Endothelial cell of umbilical vein (primary cell): ENCODE measurements around the gene TMEM214. TPM values are rescaled to one million over a fixed set of nuclear protein-coding genes. Genes with fewer than 3 reads are reported as not detected.

Experiments
- BruUV-seq: library from RNA; stranded (reverse); fragments of 400-500 nt; replicated peaks from 2 replicates; lab custom pipeline; 2021; lab: Mats Ljungman, UMichigan
- CTCF ChIA-PET: fragments of 300-600, 350-600 bp; sonication (Branson Sonifier 250); formaldehyde crosslinking; loops from one replicate; lab custom pipeline; 2021; ENCODE audit warnings: antibody characterized with exemption, inconsistent platforms; lab: Charles Lee
- POLR2A ChIA-PET: fragments of 300-600, 350-600 bp; sonication (Branson Sonifier 250); formaldehyde crosslinking; loops from one replicate; lab custom pipeline; 2021; ENCODE audit warnings: antibody characterized with exemption, inconsistent platforms; lab: Charles Lee
- DNase-seq: peaks from one replicate; pipeline ENCODE4 v3.0.0-alpha.2; 2011; ENCODE audit warnings: low read depth, low spot score
- FAIRE-seq: peaks from 2 replicates; lab custom pipeline; 2011; peaks lifted over from hg19 to GRCh38; lab: Jason Lieb, UNC
- H2AFZ ChIP-seq: 2 replicates; pipeline ENCODE4 v1.6.0; 2012; ENCODE audit warnings: low read depth, low read length, control low read depth, inconsistent platforms
- H3K27ac ChIP-seq: 2 replicates; pipeline ENCODE4 v1.5.1; 2011; ENCODE audit warnings: low read depth, mild to moderate bottlenecking, control low read depth, low read length, moderate library complexity; ENCODE audit not compliant: insufficient read depth
- H3K27me3 ChIP-seq, 2 experiments: 2 replicates each; pipeline versions ENCODE4 v1.6.0 to v1.6.1; 2011; ENCODE audit warnings: low read length in 2 of 2, mixed read lengths in 1 of 2; ENCODE audit not compliant: control insufficient read depth in 2 of 2, insufficient read depth in 2 of 2
- H3K36me3 ChIP-seq, 2 experiments: 2 replicates in 1 of 2; 3 replicates in 1 of 2; pipeline ENCODE4 v1.5.1; 2011; ENCODE audit warnings: low read length in 2 of 2, mild to moderate bottlenecking in 1 of 2, moderate library complexity in 1 of 2; ENCODE audit not compliant: control insufficient read depth in 2 of 2, insufficient read depth in 2 of 2; ENCODE audit errors: extremely low read depth in 1 of 2
- H3K4me1 ChIP-seq: 3 replicates; pipeline ENCODE4 v1.5.1; 2011; ENCODE audit warnings: mild to moderate bottlenecking, low read length; ENCODE audit not compliant: control insufficient read depth, insufficient read depth; ENCODE audit errors: extremely low read depth
- H3K4me2 ChIP-seq: 2 replicates; pipeline ENCODE4 v1.6.1; 2011; ENCODE audit warnings: low read length, control low read depth, mixed read lengths; ENCODE audit not compliant: insufficient read depth
- H3K4me3 ChIP-seq, 3 experiments: fragments of 200-600 bp in 1 of 3; sonication (generic), shearing (Covaris generic) in 1 of 3; replicated peaks in 1 of 3; 2 replicates each; pipeline ENCODE4 v1.5.1; 2011 to 2016; ENCODE audit warnings: control low read depth in 3 of 3, low read length in 3 of 3, mild to moderate bottlenecking in 2 of 3, inconsistent platforms in 1 of 3, low read depth in 1 of 3, moderate library complexity in 1 of 3; ENCODE audit not compliant: insufficient read depth in 1 of 3
- H3K79me2 ChIP-seq: 2 replicates; pipeline ENCODE4 v1.6.0; 2012; ENCODE audit warnings: low read length, inconsistent platforms; ENCODE audit not compliant: control insufficient read depth, insufficient read depth
- H3K9ac ChIP-seq: replicated peaks from 2 replicates; pipeline ENCODE3; 2011; ENCODE audit warnings: low read length, control low read depth; ENCODE audit not compliant: insufficient read depth; ENCODE audit errors: extremely low read depth
- H3K9me1 ChIP-seq: replicated peaks from 3 replicates; pipeline ENCODE4 v1.6.0; 2011; ENCODE audit warnings: mild to moderate bottlenecking, low read length; ENCODE audit not compliant: control insufficient read depth, insufficient read depth; ENCODE audit errors: extremely low read depth
- H3K9me3 ChIP-seq: replicated peaks from 2 replicates; pipeline ENCODE4 v1.5.1; 2012; ENCODE audit warnings: low read length, inconsistent platforms; ENCODE audit not compliant: control insufficient read depth, insufficient read depth
- H4K20me1 ChIP-seq: replicated peaks from 2 replicates; pipeline ENCODE3; 2011; ENCODE audit warnings: mild to moderate bottlenecking, low read length; ENCODE audit not compliant: control insufficient read depth, insufficient read depth; ENCODE audit errors: extremely low read depth
- CTCF ChIP-seq, 2 donors: IDR thresholded peaks; 1 replicate in 1 of 2; 2 replicates in 1 of 2; pipeline ENCODE4 v1.5.1; 2011; ENCODE audit warnings: low read length in 2 of 2, mild to moderate bottlenecking in 2 of 2, moderate library complexity in 2 of 2, control low read depth in 1 of 2, inconsistent platforms in 1 of 2, low read depth in 1 of 2; ENCODE audit not compliant: insufficient read depth in 1 of 2; ENCODE audit errors: extremely low read depth in 1 of 2
- EZH2 ChIP-seq: IDR thresholded peaks from 2 replicates; pipeline ENCODE4 v1.6.1; 2012; ENCODE audit warnings: borderline replicate concordance, low read depth, mild to moderate bottlenecking, moderate library complexity, low read length, inconsistent platforms; ENCODE audit not compliant: severe bottlenecking
- FOS ChIP-seq: IDR thresholded peaks from 2 replicates; pipeline ENCODE4 v1.6.1; 2011; ENCODE audit warnings: mild to moderate bottlenecking, low read length, moderate library complexity, borderline replicate concordance; ENCODE audit not compliant: insufficient read depth
- GATA2 ChIP-seq: IDR thresholded peaks from 2 replicates; pipeline ENCODE4 v1.7.0; 2011; ENCODE audit warnings: low read depth, mild to moderate bottlenecking, moderate library complexity, mixed read lengths, low read length; ENCODE audit not compliant: insufficient read length, insufficient read depth
- JUN ChIP-seq: IDR thresholded peaks from 2 replicates; pipeline ENCODE4 v1.6.1; 2011; ENCODE audit warnings: borderline replicate concordance, low read depth; ENCODE audit not compliant: insufficient read length, insufficient read depth
- MAX ChIP-seq: IDR thresholded peaks from 2 replicates; pipeline ENCODE4 v1.6.1; 2011; ENCODE audit not compliant: insufficient read depth, insufficient read length
- MYC ChIP-seq: IDR thresholded peaks from one replicate; pipeline ENCODE4 v1.6.1; 2011; ENCODE audit warnings: mild to moderate bottlenecking, low read depth, low read length
- POLR2A ChIP-seq: IDR thresholded peaks from 2 replicates; pipeline ENCODE4 v1.6.1; 2012; ENCODE audit warnings: low read depth, mild to moderate bottlenecking, control low read depth, low read length
- POLR2AphosphoS5 ChIP-seq: IDR thresholded peaks from 2 replicates; pipeline ENCODE4 v1.6.1; 2012; ENCODE audit warnings: low read depth, mild to moderate bottlenecking, control low read depth, low read length, moderate library complexity; ENCODE audit not compliant: insufficient read depth
- dilution Hi-C: fragments of 300-500 bp; cut with MboI; formaldehyde crosslinking; loops from one replicate; pipeline ENCODE4 v1.15.0; 2019; ENCODE audit warnings: low sequenced_read_pairs; ENCODE audit not compliant: extremely low pct_ligation_motif_present
- intact Hi-C: fragments of 100-400 bp; cut with micrococcal nuclease; formaldehyde crosslinking; loops from one replicate; pipeline ENCODE4 v1.10.0; 2022
- polyA plus RNA-seq, 4 experiments: library from polyadenylated mRNA; depleted of rRNA in 3 of 4; stranded (reverse) in 3 of 4; unstranded in 1 of 4; fragments of >200 nt; gene quantifications; 2 replicates each; pipeline versions ENCODE4 v1.2.1 to v1.2.3, GENCODE V29; 2011 to 2012; ENCODE audit warnings: missing spikeins in 1 of 4
- total RNA-seq: library from RNA; stranded (reverse); gene quantifications from 2 replicates; pipeline ENCODE4 v1.2.3, GENCODE V29; 2021

TMEM214 gene
- total and polyA plus RNA-seq, 2 donors (not counting 3 experiments of a cell fraction or from before 2014, with no cell fraction given) = 109 to 163 TPM

- no peak for FAIRE-seq
- CTCF ChIA-PET = interaction anchor here (1.2 to 6.0 kb wide), 5 partner anchors 9 to 121 kb away, joined by 3 to 55 read pairs (median 27); partner anchors contain the start of genes AGBL5 and OST4
Measured at GRCh38 chr2:27082773-27083409, 50.1 kb downstream of the TMEM214 start.

More at GRCh38 chr2:27082773-27083409, 50.1 kb downstream of the TMEM214 start:
- H3K4me2 ChIP-seq = no peak overlapping the region
- no peaks in the 10 kb centered on the region for H4K20me1 ChIP-seq
- intact Hi-C loops = no loop called here
- POLR2A ChIA-PET = interaction anchor here (0.6 kb wide), 1 partner anchor 22 kb away, joined by 3 read pairs; no protein-coding TSS in a partner anchor
- no peak for DNase-seq
- no peak overlapping the region for H3K9ac ChIP-seq
- H3K79me2 ChIP-seq = no peaks in the 10 kb centered on the region
- dilution Hi-C loops = no loop called here
- H2AFZ ChIP-seq = no peak overlapping the region
- H3K36me3 ChIP-seq = no peaks in the 10 kb centered on the region
- TF ChIP-seq JUN (no peak), FOS (no peak), MYC (no peak), POLR2AphosphoS5 (no peak), GATA2 (no peak), EZH2 (no peak), POLR2A (no peak), MAX (no peak), CTCF (IDR thresholded peaks at IDR 0.05; ENCODE audit: extremely low read depth in 1 of 2, insufficient read depth in 1 of 2, low read depth in 1 of 2, low read length in 2 of 2) (no peak)
- H3K4me1 ChIP-seq = peaks cover 12% of the 10 kb centered on the region
- no TSS peak for BruUV-seq
- no peak overlapping the region for H3K27ac ChIP-seq
- H3K27me3 ChIP-seq = no peaks in the 10 kb centered on the region
- no peak overlapping the region for H3K4me3 ChIP-seq
- H3K9me3 ChIP-seq = no peaks in the 10 kb centered on the region
- no peaks in the 10 kb centered on the region for H3K9me1 ChIP-seq
